Left renal cortex interstitium (tissue), 4 donors: ENCODE results near the gene EPHA6. TPM values are rescaled to one million over a fixed set of nuclear protein-coding genes. Genes with fewer than 3 reads are reported as not detected.

Experiments
- DNase-seq, 4 donors: peaks; one replicate each; pipeline ENCODE4 v3.0.0-alpha.2; 2013; ENCODE audit warnings: low read depth in 4 of 4, low spot score in 2 of 4, missing footprints in 1 of 4
- polyA plus RNA-seq, 4 donors: library from polyadenylated mRNA; unstranded; fragments of 120-200 nt; gene quantifications; one replicate each; pipeline ENCODE4 v1.2.1, GENCODE V29; 2013; ENCODE audit not compliant: insufficient read length in 4 of 4

EPHA6 gene
- 1 to 10 TPM in 2 of 4 donors, under 1 TPM in 2; 0.64 to 1.1 (median 0.87) TPM for polyA plus RNA-seq

- peak in 2 of 4 donors; percentile 31 to 40 for DNase-seq
Observed at GRCh38 chr3:96813820-96814650, at the start of gene EPHA6. Gene EPHA6, plus strand, starts transcription at chr3:96814594.

GRCh38 chr3:96776818-96777217, 37.6 kb upstream of the EPHA6 start:
- DNase-seq: no peak

DNA sequence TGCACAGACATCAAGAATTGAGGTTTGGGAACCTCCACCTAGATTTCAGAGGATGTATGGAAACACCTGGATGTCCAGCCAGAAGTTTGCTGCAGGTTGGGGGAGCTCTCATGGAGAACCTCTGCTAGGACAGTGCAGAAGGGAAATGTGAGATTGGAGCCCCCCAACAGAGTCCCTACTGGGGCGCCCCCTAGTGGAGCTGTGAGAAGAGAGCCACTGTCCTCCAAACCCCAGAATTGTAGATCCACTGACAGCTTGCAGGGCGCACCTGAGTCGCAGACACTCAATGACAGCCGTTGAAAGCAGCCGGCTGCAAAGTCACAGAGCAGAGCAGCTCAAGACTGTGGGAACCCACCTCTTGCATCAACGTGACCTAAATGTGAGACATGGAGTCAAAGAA, 34.6 kb upstream of the EPHA6 start:
- DNase-seq: no peak

- no peak for DNase-seq
Observed at GRCh38 chr3:96796101-96796500, 18.3 kb upstream of the EPHA6 start.

DNA sequence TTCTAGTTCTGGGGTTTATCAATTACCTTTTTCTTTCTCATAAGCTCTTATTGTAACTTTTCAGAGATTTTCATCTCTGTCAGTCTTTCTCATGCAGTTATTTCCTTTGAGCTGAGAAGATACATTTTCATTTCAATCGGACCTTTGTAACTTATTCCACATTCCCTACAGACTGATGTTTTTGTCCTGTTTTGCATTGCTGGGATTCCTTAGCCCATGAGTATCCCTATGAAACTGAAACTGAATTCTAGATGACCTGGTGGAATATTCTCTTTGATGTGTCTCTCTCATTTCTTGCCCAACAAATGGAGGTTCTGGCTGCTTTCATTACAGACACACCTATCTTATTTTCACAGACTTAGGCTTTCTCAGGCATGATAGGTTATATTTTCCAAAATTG, 10.5 kb upstream of the EPHA6 start:
- DNase-seq: no peak

DNA sequence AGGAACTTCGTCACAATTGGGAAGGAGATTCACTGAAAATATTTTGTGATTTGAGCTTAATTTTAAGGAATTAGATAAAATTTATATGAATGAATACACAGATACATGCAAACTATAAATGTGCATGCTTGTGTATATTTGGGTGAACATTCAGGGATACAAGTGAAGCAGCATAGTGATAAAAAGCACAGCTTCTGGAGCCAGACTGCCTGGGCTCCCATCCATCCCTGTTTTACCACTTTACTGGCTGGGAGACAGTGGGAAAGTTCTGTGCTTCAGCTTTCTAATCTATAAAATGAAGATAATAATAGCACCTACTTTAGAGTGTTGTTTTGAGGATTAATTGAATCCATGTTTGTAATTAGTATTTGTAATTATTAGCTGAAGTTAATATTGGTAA, 8.1 kb upstream of the EPHA6 start:
- no peak for DNase-seq

DNA sequence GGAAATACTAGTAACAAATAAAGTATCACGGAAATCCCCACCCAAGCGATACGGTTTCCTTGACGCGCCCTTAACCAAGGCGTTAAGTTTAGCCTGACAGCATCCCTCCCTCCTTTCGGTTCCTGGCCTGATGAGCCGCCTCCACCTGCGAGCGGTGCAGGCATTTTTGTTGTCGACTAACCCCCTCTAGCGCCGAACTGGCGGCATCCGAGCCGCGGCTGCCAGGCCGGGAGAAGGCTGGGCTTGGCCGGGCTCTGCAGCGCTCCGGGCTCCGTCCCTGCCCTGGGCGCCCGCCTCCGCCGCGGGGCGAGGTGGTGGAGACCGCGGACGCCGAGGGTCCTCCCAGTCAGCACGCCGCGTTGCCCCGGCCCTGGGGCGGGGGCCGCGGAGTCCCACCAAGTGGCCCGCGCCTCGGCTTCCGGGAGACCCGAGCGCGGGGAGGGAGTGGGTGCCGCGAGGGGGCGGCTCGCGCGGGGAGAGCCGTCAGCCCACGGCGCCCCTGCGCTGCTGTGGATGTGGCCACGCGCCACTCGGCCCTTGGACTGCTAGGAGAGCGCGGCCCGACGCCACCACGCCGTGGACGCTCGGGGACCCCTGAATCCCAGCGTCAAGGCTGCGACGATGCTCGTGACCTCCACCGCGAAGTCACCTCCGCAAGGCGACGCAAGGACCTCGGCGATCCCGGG, 1.1 kb upstream of the EPHA6 start:
- peak in 3 of 4 donors; percentile 46 to 69 (median 57) for DNase-seq

DNA sequence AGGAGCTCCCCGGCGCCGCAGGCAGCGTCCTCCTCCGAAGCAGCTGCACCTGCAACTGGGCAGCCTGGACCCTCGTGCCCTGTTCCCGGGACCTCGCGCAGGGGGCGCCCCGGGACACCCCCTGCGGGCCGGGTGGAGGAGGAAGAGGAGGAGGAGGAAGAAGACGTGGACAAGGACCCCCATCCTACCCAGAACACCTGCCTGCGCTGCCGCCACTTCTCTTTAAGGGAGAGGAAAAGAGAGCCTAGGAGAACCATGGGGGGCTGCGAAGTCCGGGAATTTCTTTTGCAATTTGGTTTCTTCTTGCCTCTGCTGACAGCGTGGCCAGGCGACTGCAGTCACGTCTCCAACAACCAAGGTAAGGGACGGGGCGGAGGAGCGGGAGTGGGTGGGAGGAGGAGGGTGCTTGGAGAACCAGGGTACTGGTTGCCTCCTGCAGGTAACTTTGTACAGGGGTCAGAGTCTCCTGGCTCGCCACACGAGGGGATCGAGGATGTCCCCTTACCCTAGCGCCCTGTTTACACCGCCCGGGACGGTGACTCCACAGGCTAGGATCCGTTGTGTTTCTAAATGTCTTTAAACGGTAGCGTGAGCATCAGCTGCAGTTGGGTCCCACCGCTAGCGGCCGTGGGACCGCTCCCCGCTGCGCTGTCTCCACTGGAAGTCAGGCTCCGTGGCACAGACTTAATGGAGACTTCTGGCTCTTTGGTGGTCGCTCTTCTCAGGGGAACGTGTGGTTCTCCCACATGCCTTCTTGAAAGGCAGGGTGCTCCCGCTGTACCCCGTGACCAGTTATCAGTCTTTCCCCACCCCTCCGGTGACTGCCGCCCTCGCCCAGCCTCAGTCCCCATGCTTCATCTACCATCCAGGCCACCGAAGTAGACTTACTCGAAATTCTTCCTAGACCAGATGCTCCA, 515 bp downstream of the EPHA6 start:
- DNase-seq: no peak

DNA sequence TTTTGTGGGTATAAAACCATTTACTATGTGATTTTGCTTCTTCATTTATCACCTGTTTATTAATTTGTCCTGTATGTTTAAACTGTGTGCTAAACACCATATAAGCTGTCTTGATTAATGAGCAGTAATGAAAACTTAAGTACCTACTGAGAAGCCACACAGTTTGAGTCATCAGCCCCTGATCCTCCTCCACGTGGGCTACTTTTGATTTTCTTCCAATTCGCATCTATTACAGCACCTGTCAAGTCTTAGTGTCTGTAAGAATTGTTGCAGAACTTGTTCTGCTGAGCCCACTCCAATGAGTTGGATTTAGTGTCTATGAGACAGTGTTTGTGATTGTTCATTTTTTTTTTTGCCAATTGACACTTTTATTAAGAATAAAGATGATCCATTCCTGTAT, 16.8 kb downstream of the EPHA6 start:
- no peak for DNase-seq

DNA sequence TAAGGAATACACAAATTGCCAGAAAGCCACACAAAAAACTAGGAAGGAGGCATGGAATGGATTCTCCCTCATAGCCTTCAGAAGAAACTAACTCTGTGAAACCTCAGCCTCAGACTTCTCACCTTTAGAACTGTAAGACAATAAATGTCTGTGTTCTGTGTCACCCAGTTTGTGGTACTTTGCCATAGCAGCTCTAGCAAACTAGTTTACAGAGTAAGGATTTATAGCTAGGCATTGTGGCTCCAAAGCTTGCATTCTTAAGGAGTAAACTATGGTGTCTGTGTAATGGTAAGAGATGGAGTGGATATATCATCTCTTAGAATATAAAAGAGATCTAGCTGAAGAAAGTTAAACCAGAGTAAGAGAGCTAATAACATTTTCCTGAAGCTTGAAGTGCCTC, 18.9 kb downstream of the EPHA6 start:
- DNase-seq: no peak

DNA sequence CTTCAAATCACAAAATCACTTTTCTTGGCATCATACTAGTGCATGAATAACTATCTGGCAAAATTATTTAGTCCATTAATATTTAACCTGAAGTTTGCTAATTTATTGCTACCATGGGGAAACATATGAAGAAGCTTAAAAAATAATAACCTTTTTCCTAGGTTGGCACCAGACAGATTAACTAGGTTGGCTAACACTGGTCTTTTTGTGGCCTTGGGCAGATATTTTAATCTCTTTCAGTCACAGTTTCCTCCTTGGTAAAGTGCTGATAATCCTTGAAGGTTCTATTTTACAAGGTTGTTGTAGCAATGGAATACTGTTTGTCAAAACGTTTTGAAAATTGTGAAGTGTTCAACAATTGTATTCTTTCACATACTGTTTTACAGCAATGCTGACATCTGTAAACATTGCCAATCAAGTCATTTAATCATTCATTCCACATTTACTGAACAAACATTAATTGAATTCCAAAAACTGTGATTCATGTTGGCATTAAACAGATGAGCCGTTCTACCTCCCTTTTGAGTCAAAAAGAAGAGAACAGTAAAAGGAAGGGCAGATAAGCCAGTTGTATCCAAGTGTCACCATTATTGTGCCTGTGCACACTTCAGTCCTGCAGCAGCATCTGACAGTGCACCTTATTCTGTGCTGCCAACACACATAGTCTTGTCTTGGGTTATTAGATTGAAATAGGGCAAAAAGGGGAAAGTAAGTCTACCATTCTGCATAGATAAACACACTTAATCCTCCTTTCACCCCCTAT, 21.9 kb downstream of the EPHA6 start:
- no peak for DNase-seq

DNA sequence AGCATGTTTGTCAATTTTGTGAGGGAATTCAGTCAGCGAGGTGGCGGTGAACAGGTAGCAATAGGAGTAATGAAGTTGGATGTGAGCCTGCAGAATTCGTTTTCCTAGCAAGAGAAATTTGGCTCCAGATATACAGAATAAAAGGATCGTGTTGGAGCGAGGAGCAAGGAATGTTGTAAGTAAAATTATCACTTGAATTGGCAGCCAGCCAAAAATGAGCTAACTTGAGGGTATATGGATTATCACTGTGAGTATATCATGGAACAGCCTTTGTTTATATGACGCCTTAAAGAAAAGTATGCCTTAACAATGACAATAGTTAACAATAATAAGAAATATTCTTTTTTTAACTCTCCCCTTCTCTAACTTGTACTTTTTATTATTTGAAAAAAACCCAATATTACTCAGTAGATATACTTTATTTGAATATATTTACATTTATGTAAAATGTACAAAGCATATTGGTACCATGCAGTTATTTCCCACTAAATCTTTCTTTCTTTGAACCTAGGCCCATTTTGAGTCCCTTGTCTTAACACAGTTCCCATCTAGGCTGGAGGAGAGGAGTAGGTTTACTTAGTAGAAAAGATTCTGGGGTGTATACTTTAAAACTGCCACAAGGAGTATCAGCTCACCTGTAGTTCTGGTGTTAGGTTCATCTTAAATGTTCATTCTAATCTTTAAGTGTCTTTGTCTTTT, 29.3 kb downstream of the EPHA6 start:
- no peak for DNase-seq

DNA sequence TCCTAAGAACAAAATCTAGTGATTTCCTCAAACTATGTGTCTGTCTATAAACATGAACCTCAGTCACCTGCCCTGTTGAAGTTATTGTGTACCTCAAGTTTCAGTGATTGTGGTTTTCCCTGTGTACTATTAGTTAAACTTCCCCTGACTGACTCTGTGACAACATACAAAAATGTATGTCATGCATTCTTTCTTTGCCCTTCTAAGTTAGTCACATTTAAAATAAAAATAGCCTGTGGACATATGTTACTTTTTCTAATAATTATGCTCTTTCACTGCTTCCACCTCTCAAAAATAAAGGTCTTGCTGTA, 29.8 kb downstream of the EPHA6 start:
- no peak for DNase-seq

DNA sequence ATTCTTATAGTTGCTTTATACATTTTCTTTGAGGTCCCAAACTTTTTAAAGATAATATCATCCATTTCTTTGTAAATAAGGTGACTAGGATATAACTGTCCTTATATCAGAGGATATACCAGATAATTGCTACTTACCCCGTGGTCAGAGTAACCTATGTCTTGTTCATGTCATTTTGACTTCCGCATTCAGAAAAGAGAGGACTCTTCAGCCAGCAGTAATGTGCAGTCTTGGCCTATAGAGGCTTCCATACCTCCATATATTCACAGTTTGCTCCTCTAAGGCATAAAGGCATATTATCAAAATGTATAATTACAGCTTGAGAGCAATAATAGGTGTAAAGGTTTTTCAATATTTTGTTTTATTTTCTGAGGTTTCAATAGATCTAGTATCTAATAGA, 38.5 kb downstream of the EPHA6 start:
- no peak for DNase-seq

DNA sequence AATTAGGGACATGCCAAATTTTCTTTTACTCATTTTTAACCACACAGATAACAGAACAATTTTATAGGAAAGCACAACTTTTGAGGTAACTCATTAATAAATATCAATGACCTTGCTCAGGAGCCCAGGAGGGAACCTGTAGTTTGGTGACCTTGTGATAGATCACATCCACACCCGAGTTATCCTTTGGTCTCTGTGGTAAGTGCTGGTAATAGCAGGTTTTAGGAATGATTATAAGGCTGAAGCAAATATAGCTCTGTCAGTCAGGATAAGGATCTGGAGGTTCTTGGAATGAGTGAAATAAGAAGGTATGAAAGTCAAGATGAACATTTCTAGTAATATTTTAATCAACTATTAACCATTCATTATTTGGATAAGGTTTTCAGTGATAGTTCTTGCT, 46.5 kb downstream of the EPHA6 start:
- no peak for DNase-seq

GRCh38 chr3:96863129-96863740, 48.8 kb downstream of the EPHA6 start:
- DNase-seq: peak; percentile 2 to 29 (median 6)

- DNase-seq: no peak
Observed at GRCh38 chr3:96865605-96866004, 51.2 kb downstream of the EPHA6 start.

GRCh38 chr3:96869316-96869715, 54.9 kb downstream of the EPHA6 start:
- no peak for DNase-seq

DNA sequence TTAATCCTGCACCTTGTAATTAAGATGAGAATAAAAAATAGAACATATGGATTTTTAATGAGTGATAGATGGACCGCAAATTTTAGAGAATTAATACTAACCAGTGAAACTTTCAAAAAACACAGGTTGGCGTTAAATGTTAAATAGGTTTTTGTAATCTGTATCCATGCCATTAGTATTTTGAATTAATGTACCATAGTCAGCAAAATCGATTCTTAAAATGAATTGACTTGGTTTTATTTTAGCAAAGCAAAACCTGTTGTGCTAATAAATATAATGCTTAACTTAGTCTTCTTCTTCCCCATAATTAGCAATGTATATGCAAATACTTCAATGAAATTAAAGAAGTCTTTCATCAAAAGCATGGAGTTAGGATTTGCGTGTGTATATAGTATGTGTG, 63.1 kb downstream of the EPHA6 start:
- DNase-seq: no peak
